ENCODE results near the gene ARMC10. TPM values are rescaled to one million over a fixed set of nuclear protein-coding genes. Genes with fewer than 3 reads are reported as not detected.
"Not testable (repeated sequence)": the region's sequence is repeated elsewhere in the genome, so short reads cannot be mapped to it uniquely, and the experiment has no call there.

The ARMC10 gene
- total RNA-seq, 1 donor from 2014 or later: 44.7 TPM

- no peak for DNase-seq (ENCODE audit: low read depth, low spot score)
Observed at GRCh38 chr7:103124429-103124979, 49.6 kb downstream of the ARMC10 start.

DNA sequence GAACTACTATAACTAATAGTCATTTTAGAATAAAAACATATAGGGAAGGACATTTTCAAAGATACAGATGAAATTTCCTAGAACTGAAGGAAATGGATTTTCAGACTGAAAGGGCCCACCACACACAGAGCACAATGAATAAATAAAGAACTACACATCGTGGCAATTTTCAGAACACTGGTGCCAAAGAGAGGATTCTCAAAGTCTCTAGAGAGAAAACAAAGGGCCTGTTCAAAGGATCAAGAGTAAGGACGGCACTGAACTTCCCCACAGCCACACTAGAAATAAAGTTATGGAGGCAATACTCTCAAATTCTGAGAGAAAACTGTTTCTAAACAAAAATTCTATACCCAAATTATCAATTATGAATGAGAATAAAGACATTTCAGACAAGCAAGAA is 52.1 kb downstream of the ARMC10 start:
- DNase-seq (ENCODE audit: low read depth, low spot score): no peak

GRCh38 chr7:103129702-103130549 is 55.0 kb downstream of the ARMC10 start:
- DNase-seq (ENCODE audit: low read depth, low spot score): no peak

DNA sequence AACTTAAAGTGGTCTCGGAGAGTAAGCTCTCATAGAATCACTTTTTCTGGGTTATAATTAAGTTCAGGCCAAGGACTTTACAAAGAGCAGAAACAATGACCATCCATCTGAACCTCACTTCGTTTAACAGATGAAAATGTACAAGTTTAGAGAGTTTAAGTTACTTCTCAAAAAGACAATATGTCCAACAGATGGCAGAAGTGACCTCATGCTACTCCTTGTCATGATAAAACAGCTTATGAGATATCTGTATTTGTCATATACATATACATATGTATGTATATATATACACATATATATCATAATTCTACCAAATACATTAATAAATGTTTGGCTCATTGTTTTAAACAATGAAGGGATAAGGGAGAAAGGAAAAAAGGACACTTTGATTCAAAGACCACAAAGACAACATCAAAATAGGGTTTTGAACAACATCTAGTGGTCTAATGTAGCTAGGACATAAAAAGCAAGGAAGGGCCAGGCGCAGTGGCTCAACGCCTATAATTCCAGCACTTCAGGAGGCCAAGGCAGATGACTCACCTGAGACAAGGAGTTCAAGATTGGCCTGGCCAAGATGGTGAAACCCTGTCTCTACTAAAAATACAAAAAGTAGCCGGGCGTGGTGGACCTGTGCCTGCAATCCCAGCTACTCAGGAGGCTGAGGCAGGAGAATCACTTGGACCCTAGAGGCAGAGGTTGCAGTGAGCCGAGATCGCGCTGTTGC is 56.1 kb downstream of the ARMC10 start:
- DNase-seq (ENCODE audit: low read depth, low spot score): no peak

GRCh38 chr7:103132995-103133688 is 58.2 kb downstream of the ARMC10 start:
- no peak for DNase-seq (ENCODE audit: low read depth, low spot score)

DNA sequence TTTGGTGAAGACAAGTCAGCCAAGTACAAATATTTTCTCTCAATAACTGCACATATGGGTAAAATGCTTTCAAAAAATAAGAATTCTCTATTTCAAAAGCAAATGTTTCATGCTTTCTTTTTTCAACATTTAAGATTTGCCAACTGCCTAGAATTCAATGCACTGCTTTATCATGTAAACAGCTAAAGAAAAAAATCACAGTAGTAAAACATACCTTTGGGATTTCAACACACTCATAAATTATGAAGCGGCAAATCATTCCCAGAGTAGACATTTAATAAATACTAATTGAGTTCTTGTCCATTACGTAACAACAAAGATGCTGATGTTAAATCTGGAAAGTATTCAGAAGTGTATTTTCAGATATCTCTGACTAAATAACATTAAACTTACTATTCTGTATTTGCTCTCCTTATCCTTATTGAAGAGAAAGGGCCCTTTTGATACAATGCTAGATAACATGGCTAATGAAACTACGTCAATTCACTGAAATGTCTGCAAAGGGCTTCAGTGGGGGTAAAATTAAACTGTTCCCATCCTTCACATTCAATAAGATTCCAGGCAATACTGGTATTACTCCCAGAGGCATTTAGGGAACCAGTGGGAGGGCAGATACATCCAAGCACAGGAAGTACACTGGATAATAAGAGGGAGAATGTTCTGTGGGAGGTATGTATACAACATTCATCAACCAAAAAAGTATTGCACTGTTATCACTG is 60.1 kb downstream of the ARMC10 start:
- DNase-seq (ENCODE audit: low read depth, low spot score): no peak

DNA sequence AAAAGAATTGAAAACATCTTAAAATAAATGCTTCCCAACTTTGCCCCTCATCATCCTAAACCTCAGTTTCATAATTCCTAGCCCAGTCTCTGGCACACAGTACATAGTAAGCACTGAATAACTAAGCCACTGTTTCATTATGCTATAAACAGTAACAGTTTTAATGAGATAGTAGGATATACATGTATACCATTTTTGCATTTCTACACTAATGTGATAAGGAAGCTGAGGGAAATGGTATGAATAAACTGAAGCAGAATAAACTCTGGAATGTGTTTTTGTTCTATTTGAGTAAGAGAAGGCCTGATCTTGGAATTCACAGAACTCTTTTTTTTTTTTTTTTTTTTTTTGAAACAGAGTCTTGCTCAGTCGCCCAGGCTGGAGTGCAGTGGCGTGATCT is 65.1 kb downstream of the ARMC10 start:
- no peak for DNase-seq (ENCODE audit: low read depth, low spot score)

- DNase-seq (ENCODE audit: low read depth, low spot score): no peak
Observed at GRCh38 chr7:103140685-103141084, 65.7 kb downstream of the ARMC10 start.

GRCh38 chr7:103141753-103142404 is 66.9 kb downstream of the ARMC10 start:
- no peak for DNase-seq (ENCODE audit: low read depth, low spot score)

DNA sequence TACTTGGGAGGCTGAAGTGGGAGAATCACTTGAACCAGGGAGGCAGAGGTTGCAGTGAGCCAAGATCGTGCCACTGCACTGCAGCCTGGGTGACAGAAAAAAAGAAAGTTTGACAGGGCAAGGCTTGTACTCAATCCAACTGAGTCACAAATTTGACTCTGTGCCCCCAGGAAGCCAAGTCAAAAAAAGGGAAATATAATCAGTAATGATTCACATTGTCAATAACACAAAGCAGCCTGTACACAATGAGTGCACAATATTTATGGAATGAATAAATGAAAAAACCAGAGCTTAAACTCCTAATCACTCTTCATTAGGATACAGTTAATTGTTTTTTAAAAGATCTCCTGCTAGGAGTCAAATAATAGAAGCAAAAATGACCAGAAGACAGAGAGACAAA is 67.6 kb downstream of the ARMC10 start:
- DNase-seq (ENCODE audit: low read depth, low spot score): no peak

GRCh38 chr7:103143868-103144267 is 68.9 kb downstream of the ARMC10 start:
- DNase-seq (ENCODE audit: low read depth, low spot score): no peak

- DNase-seq (ENCODE audit: low read depth, low spot score): not testable (repeated sequence)
Observed at GRCh38 chr7:103144754-103145153, 69.8 kb downstream of the ARMC10 start.

- DNase-seq (ENCODE audit: low read depth, low spot score): no peak
Observed at GRCh38 chr7:103148131-103148993, 73.4 kb downstream of the ARMC10 start.

Other genes starting within 250 kb of the ARMC10 start
- 12.7 and 24.5 TPM in 2 replicates for gene LRRC17, start 162.1 kb upstream of the ARMC10 start, total RNA-seq
- 0.73 and 3.0 TPM in 2 replicates for gene FBXL13, start 344 bp upstream of the ARMC10 start, total RNA-seq
- 7.5 and 10.0 TPM in 2 replicates for gene NAPEPLD, start 74.0 kb downstream of the ARMC10 start, total RNA-seq
- 44.8 and 56.0 TPM in 2 replicates for gene PMPCB, start 222.3 kb downstream of the ARMC10 start, total RNA-seq